Epithelial cell of proximal tubule (primary cell): ENCODE results near the gene MAPK9. TPM values are rescaled to one million over a fixed set of nuclear protein-coding genes. Genes with fewer than 3 reads are reported as not detected.

Experiments used
- DNase-seq: peaks from one replicate; pipeline ENCODE4 v3.0.0-alpha.2; 2011; ENCODE audit warnings: low read depth
- H3K4me3 ChIP-seq: 2 replicates; pipeline ENCODE4 v1.5.1; 2011; ENCODE audit warnings: low read depth, mild to moderate bottlenecking, low read length
- CTCF ChIP-seq: conservative IDR thresholded peaks from 2 replicates; pipeline ENCODE4 v1.5.1; 2012; ENCODE audit warnings: low read depth, mild to moderate bottlenecking, low read length
- total RNA-seq: library from RNA; depleted of rRNA; stranded (reverse); fragments of >200 nt; gene quantifications from 2 replicates; pipeline ENCODE4 v1.2.3, GENCODE V29; 2015

The MAPK9 gene
- total RNA-seq, 1 donor from 2014 or later = 22.0 TPM

GRCh38 chr5:180326989-180327565, 35.2 kb upstream of the MAPK9 start:
- no peak for TF ChIP-seq CTCF
- no peak for DNase-seq
- H3K4me3 ChIP-seq = no peak overlapping the region

GRCh38 chr5:180324601-180324950, 32.7 kb upstream of the MAPK9 start:
- H3K4me3 ChIP-seq = no peak overlapping the region
- TF ChIP-seq CTCF = no peak
- no peak for DNase-seq

DNA sequence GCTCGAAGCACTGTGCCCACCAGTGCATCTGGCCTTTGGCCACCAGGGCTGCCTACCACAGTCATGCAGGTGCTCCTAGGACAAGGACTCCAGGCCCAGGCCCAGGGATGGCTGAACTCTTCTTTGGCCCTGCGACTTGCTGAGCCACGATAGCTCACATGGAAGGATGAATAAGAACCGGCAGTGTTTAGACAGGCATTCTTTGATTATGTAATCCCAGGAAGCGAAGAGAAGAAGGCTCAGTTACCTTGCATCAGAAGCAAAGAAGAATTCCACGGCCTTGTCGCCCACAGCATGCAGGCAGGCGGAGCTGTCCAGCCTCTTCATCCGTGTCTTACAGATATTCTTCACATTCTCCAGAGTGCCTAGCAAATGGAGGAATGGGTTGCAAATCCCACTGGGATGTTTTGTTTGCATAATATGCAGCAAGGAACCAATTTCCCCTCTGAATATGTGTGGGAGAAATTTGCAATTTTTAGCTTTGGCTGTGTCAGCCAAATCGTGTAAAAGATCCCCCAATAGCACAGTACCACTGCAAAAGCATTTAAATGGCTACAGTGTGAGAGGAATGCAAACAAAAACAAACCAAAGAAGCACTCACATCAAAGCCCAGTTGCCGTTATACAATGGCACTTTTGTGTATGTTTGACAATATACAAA, 32.2 kb upstream of the MAPK9 start:
- no peak for TF ChIP-seq CTCF
- H3K4me3 ChIP-seq = no peak overlapping the region
- DNase-seq = no peak

- no peak overlapping the region for H3K4me3 ChIP-seq
- DNase-seq = no peak
- TF ChIP-seq CTCF = no peak
Observed at GRCh38 chr5:180323160-180323559, 31.3 kb upstream of the MAPK9 start.

DNA sequence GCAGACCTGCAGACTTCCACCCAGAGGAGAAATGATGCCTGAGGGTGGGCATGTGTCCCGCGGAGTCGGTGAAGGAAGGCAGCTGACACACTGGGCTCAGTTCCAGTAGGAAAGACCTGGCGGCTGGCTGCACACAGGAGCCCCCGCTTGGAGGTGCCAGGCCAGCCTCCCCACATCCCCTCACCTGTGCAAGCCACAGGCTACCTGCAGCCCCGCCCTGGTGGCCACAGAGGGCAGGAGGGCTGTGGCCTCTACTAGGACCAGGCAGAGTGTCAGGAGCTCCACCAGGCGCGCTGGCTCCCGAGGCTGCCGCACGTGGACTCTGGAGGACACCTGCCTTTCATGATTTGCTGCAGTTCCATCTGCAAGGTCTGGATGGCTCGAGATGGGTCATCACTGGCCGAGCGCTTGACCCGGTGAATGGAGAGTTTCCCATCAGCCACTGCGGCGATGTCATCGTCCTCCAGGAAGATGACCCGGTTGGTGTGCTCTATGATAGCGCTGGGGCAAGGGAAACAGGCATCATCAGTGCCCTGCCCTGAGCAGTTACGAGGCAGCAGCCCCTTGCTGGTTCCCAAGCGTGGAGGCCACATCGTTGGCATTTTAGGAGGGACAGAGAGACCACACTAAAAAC, 26.7 kb upstream of the MAPK9 start:
- no peak overlapping the region for H3K4me3 ChIP-seq
- no peak for TF ChIP-seq CTCF
- DNase-seq = no peak

- no peak overlapping the region for H3K4me3 ChIP-seq
- TF ChIP-seq CTCF = no peak
- DNase-seq = no peak
Observed at GRCh38 chr5:180316586-180316985, 24.7 kb upstream of the MAPK9 start.
